Measurements from ENCODE around the gene TRMT61B.

The TRMT61B gene

DNA sequence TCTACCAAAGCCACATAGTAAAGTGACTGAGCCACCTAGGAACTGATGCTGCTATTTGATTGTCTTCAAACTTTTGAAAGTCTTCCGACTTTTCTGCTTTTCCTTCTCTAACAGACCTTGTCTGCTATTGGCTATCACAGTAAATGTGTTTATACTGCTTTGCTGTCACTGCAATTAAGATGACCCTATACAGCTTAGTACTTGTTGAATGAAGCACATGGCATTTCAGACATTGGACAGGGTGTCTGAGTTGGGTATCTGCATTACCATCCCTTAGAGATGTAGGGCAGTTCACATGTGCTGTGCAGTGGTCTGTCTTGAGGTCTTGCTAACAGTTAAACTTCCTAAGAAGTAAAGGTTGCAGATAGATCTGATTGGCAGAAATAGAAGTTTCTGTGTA lies 27.9 kb upstream of the TRMT61B start:
- peak overlapping the region; percentile 95 for H3K4me3 ChIP-seq (ENCODE audit: low read length)
- H3K4me2 ChIP-seq (ENCODE audit: low read length), result peak overlapping the region; percentile 87
- H3K4me1 ChIP-seq (ENCODE audit: low read length), result peaks cover 34% of the 10 kb centered on the region
- H3K9me3 ChIP-seq (ENCODE audit: insufficient read depth, low read length), result no peaks in the 10 kb centered on the region
- H2AFZ ChIP-seq (ENCODE audit: low read depth, low read length), result no peak overlapping the region
- TF ChIP-seq, protein P1, sequence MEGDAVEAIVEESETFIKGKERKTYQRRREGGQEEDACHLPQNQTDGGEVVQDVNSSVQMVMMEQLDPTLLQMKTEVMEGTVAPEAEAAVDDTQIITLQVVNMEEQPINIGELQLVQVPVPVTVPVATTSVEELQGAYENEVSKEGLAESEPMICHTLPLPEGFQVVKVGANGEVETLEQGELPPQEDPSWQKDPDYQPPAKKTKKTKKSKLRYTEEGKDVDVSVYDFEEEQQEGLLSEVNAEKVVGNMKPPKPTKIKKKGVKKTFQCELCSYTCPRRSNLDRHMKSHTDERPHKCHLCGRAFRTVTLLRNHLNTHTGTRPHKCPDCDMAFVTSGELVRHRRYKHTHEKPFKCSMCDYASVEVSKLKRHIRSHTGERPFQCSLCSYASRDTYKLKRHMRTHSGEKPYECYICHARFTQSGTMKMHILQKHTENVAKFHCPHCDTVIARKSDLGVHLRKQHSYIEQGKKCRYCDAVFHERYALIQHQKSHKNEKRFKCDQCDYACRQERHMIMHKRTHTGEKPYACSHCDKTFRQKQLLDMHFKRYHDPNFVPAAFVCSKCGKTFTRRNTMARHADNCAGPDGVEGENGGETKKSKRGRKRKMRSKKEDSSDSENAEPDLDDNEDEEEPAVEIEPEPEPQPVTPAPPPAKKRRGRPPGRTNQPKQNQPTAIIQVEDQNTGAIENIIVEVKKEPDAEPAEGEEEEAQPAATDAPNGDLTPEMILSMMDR (IDR thresholded peaks at IDR 0.05; ENCODE audit: low read depth, low read length), result no peak
- no peak for TF ChIP-seq EZH2phosphoT487 (IDR thresholded peaks at IDR 0.05; ENCODE audit: low read depth)
- peaks cover 75% of the 10 kb centered on the region for H4K20me1 ChIP-seq (ENCODE audit: insufficient read depth, low read length)
- H3K9ac ChIP-seq (ENCODE audit: low read length), result 0 out of 2 replicates have a peak overlapping the region, but pooled peaks have one; percentile 5
- H3K36me3 ChIP-seq (replicated peaks; ENCODE audit: low read depth, low read length), result peaks cover 21% of the 10 kb centered on the region
- peaks cover 87% of the 10 kb centered on the region for H3K79me2 ChIP-seq (ENCODE audit: low read length)
- H3K27me3 ChIP-seq (ENCODE audit: low read depth, low read length), result no peaks in the 10 kb centered on the region
- H3K27ac ChIP-seq (ENCODE audit: low read length), result 0 out of 2 replicates have a peak overlapping the region, but pooled peaks have one; percentile 9

DNA sequence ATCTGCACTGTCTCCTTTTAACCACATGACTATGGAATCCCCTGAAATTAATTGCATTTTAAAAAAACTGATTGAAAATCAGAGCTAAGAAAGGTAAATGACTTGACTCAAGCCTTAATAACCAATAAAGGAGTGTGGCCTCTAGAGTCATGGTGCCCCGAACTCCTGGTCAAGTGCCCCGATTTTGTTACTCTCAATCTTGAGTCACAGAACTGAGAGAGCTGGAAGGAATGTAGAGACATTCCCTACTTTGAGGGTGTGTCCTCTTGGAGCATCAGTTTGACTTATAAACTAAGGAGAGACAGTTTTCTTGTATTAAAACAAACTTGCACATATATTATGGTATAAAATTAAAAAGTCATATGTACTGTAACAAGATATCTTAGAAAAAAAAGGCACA lies 26.8 kb upstream of the TRMT61B start:
- Histone ChIP-seq H3K4me2 (ENCODE audit: low read length) (peak overlapping the region; percentile 87), H3K9me3 (ENCODE audit: insufficient read depth, low read length) (no peaks in the 10 kb centered on the region), H3K4me3 (ENCODE audit: low read length) (peak overlapping the region; percentile 95), H2AFZ (ENCODE audit: low read depth, low read length) (no peak overlapping the region), H3K36me3 (replicated peaks; ENCODE audit: low read depth, low read length) (peaks cover 13% of the 10 kb centered on the region), H3K27me3 (ENCODE audit: low read depth, low read length) (no peaks in the 10 kb centered on the region), H3K4me1 (ENCODE audit: low read length) (peaks cover 34% of the 10 kb centered on the region), H3K9ac (ENCODE audit: low read length) (peak overlapping the region; percentile 13; the same call in 1 of the 2 replicates), H3K79me2 (ENCODE audit: low read length) (peaks cover 76% of the 10 kb centered on the region), H4K20me1 (ENCODE audit: insufficient read depth, low read length) (peaks cover 67% of the 10 kb centered on the region), H3K27ac (ENCODE audit: low read length) (no peak overlapping the region)
- TF ChIP-seq, protein P1 (IDR thresholded peaks at IDR 0.05; ENCODE audit: low read depth, low read length), result no peak
- TF ChIP-seq EZH2phosphoT487 (IDR thresholded peaks at IDR 0.05; ENCODE audit: low read depth), result no peak

DNA sequence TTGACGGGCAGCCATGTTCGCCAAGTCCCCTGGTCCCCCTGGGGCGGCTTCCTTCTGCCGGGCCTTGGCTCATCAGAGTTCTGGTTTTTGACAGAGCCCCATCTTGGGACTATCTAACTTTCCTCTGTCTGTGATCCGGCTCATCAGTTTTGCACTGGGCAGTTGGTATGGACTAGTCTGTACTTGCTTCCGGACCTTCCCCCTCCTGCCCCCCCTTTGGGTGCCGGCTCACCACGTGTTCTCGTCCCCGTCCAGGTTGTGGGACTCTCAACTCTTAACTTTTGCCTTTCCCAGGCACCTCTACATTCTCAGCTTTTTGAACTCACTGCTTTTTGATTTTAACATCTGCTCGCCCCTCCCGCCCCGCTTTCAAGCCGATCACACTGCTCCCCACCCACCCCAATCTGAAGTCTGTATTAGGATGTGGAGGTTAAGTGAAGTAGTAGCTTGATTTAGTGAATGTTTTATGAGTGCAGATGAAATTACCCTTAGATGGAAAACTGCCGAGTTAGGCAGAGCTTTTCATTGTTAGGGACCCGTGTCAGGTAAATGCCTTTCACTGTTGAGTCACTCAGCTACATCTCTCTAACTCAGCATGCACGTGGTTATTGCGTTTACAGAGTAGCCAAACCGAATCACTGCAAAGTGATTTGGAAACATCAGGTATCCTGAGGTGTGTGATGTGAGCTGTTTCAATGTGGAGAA lies 25.2 kb upstream of the TRMT61B start:
- Histone ChIP-seq H3K9ac (ENCODE audit: low read length) (peak overlapping the region; percentile 93), H3K36me3 (replicated peaks; ENCODE audit: low read depth, low read length) (peaks cover 13% of the 10 kb centered on the region), H4K20me1 (ENCODE audit: insufficient read depth, low read length) (peaks cover 51% of the 10 kb centered on the region), H3K27ac (ENCODE audit: low read length) (peak overlapping the region; percentile 54), H2AFZ (ENCODE audit: low read depth, low read length) (no peak overlapping the region), H3K4me3 (ENCODE audit: low read length) (peak overlapping the region; percentile 95), H3K27me3 (ENCODE audit: low read depth, low read length) (no peaks in the 10 kb centered on the region), H3K79me2 (ENCODE audit: low read length) (peaks cover 60% of the 10 kb centered on the region), H3K4me2 (ENCODE audit: low read length) (peak overlapping the region; percentile 87), H3K4me1 (ENCODE audit: low read length) (peaks cover 34% of the 10 kb centered on the region), H3K9me3 (ENCODE audit: insufficient read depth, low read length) (no peaks in the 10 kb centered on the region)
- TF ChIP-seq, protein P1 (IDR thresholded peaks at IDR 0.05; ENCODE audit: low read depth, low read length), result no peak
- TF ChIP-seq EZH2phosphoT487 (IDR thresholded peaks at IDR 0.05; ENCODE audit: low read depth), result no peak

DNA sequence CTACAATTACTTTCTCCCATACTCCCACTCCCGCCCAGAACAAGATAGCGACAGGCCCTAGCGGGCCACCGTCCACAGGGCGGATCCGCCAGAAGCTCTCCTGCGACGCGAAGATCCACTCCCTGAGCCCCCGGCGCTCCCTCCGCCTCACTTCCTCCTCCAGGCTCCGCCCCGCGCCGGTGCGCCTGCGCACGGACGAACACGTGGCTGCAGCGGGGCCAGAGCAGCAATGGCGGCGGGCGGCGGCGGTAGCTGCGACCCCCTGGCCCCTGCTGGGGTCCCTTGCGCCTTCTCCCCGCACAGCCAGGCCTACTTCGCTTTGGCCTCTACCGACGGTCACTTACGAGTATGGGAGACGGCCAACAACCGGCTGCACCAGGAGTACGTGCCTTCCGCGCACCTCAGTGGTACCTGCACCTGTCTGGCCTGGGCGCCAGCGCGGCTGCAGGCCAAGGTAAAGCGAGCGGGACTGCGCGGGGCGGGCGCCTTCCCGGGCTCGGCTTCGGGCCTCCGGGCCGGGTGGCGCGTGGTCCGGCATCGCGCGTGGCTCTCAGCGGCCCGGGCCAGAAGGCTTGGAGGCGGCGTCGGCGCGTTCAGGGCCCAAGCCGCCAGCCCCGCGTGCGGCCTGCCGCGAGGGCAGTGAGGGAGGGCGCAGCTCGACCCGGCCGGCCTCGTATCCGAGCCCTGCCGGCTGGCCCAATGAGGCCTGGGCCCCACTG lies 24.5 kb upstream of the TRMT61B start, which contains the start of gene WDR43:
Gene WDR43, plus strand, starts transcription at position 198 of the 719 bp plus-strand sequence. Its CDS starts 32 bp downstream, at position 230.
- Histone ChIP-seq H3K9me3 (ENCODE audit: insufficient read depth, low read length) (no peaks in the 10 kb centered on the region), H3K4me3 (ENCODE audit: low read length) (peak within 1 kb of the TSS; percentile 95), H4K20me1 (ENCODE audit: insufficient read depth, low read length) (peaks cover 44% of the 10 kb centered on the region), H3K4me2 (ENCODE audit: low read length) (peak within 1 kb of the TSS; percentile 87), H3K4me1 (ENCODE audit: low read length) (peaks cover 34% of the 10 kb centered on the region), H3K27ac (ENCODE audit: low read length) (peak within 1 kb of the TSS; percentile 54), H3K79me2 (ENCODE audit: low read length) (peaks cover 53% of the 10 kb centered on the region), H3K27me3 (ENCODE audit: low read depth, low read length) (no peaks in the 10 kb centered on the region), H2AFZ (ENCODE audit: low read depth, low read length) (0 out of 2 replicates have a peak within 1 kb of the TSS, but pooled peaks have one; percentile 28), H3K9ac (ENCODE audit: low read length) (peak within 1 kb of the TSS; percentile 93), H3K36me3 (replicated peaks; ENCODE audit: low read depth, low read length) (peaks cover 13% of the 10 kb centered on the region)
- TF ChIP-seq EZH2phosphoT487 (IDR thresholded peaks at IDR 0.05; ENCODE audit: low read depth), result no peak
- TF ChIP-seq, protein P1 (IDR thresholded peaks at IDR 0.05; ENCODE audit: low read depth, low read length), result no peak

All from OCI-LY3 (cell line).